Osteocyte (in vitro differentiated cells): ENCODE measurements around the gene SACM1L. TPM values are rescaled to one million over a fixed set of nuclear protein-coding genes. Genes with fewer than 3 reads are reported as not detected.

ENCODE experiments used
- DNase-seq: peaks from one replicate; pipeline ENCODE4 v3.0.0; 2021; ENCODE audit warnings: mixed read lengths; ENCODE audit not compliant: unreplicated experiment; ENCODE audit errors: extremely low spot score
- H3K27ac Mint-ChIP-seq: one replicate; pipeline ENCODE4 v1.8.0; 2021; ENCODE audit warnings: mild to moderate bottlenecking, mixed read lengths; ENCODE audit not compliant: unreplicated experiment
- H3K27me3 Mint-ChIP-seq: one replicate; pipeline ENCODE4 v1.8.0; 2021; ENCODE audit warnings: mixed read lengths; ENCODE audit not compliant: unreplicated experiment
- H3K36me3 Mint-ChIP-seq: one replicate; pipeline ENCODE4 v1.8.0; 2021; ENCODE audit warnings: mixed read lengths; ENCODE audit not compliant: unreplicated experiment
- H3K4me1 Mint-ChIP-seq: one replicate; pipeline ENCODE4 v1.8.0; 2021; ENCODE audit warnings: mixed read lengths; ENCODE audit not compliant: unreplicated experiment
- H3K4me3 Mint-ChIP-seq: one replicate; pipeline ENCODE4 v1.8.0; 2021; ENCODE audit warnings: mild to moderate bottlenecking, moderate library complexity, mixed read lengths; ENCODE audit not compliant: unreplicated experiment
- H3K9me3 Mint-ChIP-seq: one replicate; pipeline ENCODE4 v1.8.0; 2021; ENCODE audit warnings: mixed read lengths; ENCODE audit not compliant: unreplicated experiment
- total RNA-seq: library from RNA; stranded (reverse); gene quantifications from 2 replicates; pipeline ENCODE4 v1.2.1, GENCODE V29; 2021
- TF ChIP-seq, protein P1 (sequence below): fragments of 200-600 bp; sonication (generic); IDR thresholded peaks from 2 replicates; pipeline ENCODE4 v1.5.0; 2021; ENCODE audit warnings: antibody characterized with exemption, mild to moderate bottlenecking, moderate library complexity

Gene SACM1L
- total RNA-seq, 1 donor from 2014 or later, result 38.3 TPM

DNA sequence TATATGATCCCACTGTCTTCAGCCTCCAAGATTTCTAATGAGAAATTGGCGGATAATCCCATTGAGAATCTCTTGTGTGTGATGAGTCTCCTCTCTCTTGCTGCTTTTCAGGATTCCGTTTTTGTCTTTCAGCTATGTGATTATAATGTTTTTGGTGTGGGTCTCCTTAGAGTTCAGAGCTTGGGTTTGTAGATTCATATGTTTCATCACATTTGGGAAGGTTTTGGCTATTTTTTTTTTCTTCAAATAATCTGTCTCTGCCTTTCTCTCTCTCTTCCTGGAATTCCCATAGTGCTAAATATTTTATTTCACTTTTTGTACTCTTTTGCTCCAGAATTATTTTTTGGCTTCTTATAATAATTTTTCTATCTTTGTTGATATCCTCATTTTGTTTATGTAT, 40.4 kb downstream of the SACM1L start:
- peaks cover 43% of the 10 kb centered on the region for H3K36me3 Mint-ChIP-seq
- TF ChIP-seq, protein P1, sequence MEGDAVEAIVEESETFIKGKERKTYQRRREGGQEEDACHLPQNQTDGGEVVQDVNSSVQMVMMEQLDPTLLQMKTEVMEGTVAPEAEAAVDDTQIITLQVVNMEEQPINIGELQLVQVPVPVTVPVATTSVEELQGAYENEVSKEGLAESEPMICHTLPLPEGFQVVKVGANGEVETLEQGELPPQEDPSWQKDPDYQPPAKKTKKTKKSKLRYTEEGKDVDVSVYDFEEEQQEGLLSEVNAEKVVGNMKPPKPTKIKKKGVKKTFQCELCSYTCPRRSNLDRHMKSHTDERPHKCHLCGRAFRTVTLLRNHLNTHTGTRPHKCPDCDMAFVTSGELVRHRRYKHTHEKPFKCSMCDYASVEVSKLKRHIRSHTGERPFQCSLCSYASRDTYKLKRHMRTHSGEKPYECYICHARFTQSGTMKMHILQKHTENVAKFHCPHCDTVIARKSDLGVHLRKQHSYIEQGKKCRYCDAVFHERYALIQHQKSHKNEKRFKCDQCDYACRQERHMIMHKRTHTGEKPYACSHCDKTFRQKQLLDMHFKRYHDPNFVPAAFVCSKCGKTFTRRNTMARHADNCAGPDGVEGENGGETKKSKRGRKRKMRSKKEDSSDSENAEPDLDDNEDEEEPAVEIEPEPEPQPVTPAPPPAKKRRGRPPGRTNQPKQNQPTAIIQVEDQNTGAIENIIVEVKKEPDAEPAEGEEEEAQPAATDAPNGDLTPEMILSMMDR, result no peak
- H3K4me1 Mint-ChIP-seq, result peaks cover 7% of the 10 kb centered on the region
- no peak overlapping the region for H3K27ac Mint-ChIP-seq
- H3K4me3 Mint-ChIP-seq, result no peak overlapping the region
- H3K27me3 Mint-ChIP-seq, result no peaks in the 10 kb centered on the region
- no peak for DNase-seq
- no peaks in the 10 kb centered on the region for H3K9me3 Mint-ChIP-seq

DNA sequence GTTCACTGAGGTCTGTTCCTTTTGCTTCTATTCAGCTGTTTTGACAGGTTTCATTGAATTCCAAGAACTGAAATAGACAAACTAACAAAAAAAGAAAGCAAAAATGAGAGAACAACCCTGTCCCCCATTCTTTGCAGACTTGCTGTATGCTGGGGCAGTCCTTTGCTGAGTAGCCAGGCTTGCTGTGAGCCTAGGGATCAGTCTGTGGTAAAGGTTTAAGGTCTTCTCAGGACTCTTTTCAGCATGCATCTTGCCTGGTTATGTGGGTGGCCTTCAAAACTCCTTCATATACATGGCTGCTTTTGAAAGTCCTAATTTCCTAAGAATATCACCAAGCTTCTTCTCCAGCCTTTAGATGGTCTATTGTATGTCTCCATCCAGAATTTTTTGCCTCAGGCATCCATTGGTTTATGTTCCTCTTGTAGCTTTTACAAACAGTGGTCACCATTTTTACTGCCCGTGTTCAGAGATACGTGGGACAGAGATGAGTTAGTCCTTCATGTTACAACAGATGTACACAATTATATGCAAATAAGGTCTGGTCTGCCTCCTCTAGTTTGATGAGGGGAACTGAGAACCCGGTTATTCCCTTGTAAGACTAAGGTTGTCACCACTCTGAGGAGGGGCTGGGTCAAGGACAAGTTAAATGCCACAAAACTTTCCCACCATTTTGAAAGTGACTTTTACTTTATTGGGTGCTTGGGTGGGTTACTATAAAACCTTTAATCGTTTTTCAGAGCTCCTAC, 41.4 kb downstream of the SACM1L start:
- no peaks in the 10 kb centered on the region for H3K9me3 Mint-ChIP-seq
- H3K4me1 Mint-ChIP-seq, result peaks cover 7% of the 10 kb centered on the region
- TF ChIP-seq, protein P1, result no peak
- no peaks in the 10 kb centered on the region for H3K27me3 Mint-ChIP-seq
- no peak overlapping the region for H3K4me3 Mint-ChIP-seq
- peaks cover 47% of the 10 kb centered on the region for H3K36me3 Mint-ChIP-seq
- DNase-seq, result no peak
- no peak overlapping the region for H3K27ac Mint-ChIP-seq

DNA sequence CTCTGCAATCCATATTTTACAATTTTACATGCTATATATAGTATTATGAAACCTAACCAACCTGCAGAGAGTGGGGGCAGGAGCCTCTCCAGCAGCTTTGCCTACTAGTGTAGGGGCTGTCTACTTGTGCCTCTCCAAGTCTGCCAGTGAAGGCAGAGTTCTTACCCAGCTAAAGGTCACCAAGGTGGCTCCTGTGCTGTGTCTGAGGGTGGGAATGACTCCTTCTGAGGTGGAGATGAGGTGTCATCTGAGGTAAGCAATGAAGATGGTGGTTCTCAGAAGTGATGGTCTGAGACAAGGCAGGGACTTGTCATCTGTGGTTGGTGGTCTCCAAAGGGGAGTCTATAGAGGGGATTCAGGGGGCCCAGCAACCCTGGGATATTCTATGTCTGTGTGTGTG, 47.5 kb downstream of the SACM1L start:
- no peaks in the 10 kb centered on the region for H3K27me3 Mint-ChIP-seq

DNA sequence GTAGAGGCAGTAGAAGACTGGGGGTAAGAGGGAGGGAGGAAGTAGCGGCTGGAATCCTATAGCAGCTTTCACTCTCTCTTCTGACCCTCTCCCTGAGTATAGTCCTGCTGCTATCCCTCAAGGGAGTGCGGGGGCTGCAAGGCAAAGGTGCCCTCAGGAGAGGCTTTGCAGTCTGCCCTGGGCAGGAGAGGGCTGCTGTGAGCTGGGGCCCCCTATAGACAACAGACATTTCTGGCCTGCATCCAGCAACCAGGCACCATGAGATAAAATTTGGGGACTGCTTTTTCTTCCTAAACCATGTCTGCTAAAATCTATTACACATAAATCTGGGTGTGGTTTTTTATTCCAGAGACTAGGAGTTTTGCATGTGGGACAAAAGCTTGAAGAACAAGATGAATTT, 48.0 kb downstream of the SACM1L start:
- H3K27ac Mint-ChIP-seq, result no peak overlapping the region
- peaks cover 74% of the 10 kb centered on the region for H3K36me3 Mint-ChIP-seq
- TF ChIP-seq, protein P1, result no peak
- H3K4me3 Mint-ChIP-seq, result no peak overlapping the region
- H3K9me3 Mint-ChIP-seq, result no peaks in the 10 kb centered on the region
- no peak for DNase-seq
- no peaks in the 10 kb centered on the region for H3K27me3 Mint-ChIP-seq
- peaks cover 5% of the 10 kb centered on the region for H3K4me1 Mint-ChIP-seq

More for the DNA sequence above, 47.5 kb downstream of the SACM1L start:
- H3K4me3 Mint-ChIP-seq, result no peak overlapping the region
- peaks cover 74% of the 10 kb centered on the region for H3K36me3 Mint-ChIP-seq
- peaks cover 5% of the 10 kb centered on the region for H3K4me1 Mint-ChIP-seq
- TF ChIP-seq, protein P1, result no peak
- H3K27ac Mint-ChIP-seq, result no peak overlapping the region
- DNase-seq, result no peak
- no peaks in the 10 kb centered on the region for H3K9me3 Mint-ChIP-seq

DNA sequence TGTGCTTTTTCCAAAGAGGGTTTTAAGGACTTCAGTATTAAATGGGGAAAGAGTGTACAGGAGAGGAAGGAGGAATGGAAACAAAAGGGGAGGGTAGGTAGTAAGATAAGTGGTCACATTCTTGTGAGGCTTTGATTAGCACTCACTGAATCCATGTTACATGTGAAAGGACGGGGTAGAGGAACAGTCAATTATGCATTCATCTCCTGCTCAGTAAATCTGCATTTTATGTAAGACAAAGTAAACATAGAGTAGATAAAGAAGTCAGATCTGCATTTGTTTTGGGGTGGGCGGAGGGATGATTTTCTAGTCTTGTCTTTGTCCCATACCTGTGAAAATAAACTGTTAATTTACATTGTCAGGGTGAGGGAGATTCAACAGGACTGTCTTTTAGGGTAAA, 50.8 kb downstream of the SACM1L start:
- Mint-ChIP-seq H3K27ac (no peak overlapping the region), H3K27me3 (no peaks in the 10 kb centered on the region), H3K4me1 (peaks cover 5% of the 10 kb centered on the region), H3K9me3 (no peaks in the 10 kb centered on the region), H3K36me3 (peaks cover 70% of the 10 kb centered on the region), H3K4me3 (no peak overlapping the region)
- TF ChIP-seq, protein P1, result no peak
- DNase-seq, result no peak
